PFSK-1 (cell line): ENCODE data around the gene SETD1B.

ENCODE experiments used
- FOXP2 ChIP-seq: optimal IDR thresholded peaks from 2 replicates; pipeline ENCODE3; 2011; ENCODE audit warnings: borderline replicate concordance, control low read depth, inconsistent platforms; ENCODE audit not compliant: insufficient read depth; ENCODE audit errors: extremely low read length, extremely low read depth
- POLR2AphosphoS5 ChIP-seq: IDR thresholded peaks from 2 replicates; pipeline ENCODE4 v1.6.1; 2012; ENCODE audit warnings: low read depth, mild to moderate bottlenecking, control low read depth, low read length, moderate library complexity
- REST ChIP-seq, 2 experiments: IDR thresholded peaks; 2 replicates each; pipeline versions ENCODE4 v1.6.1 to v1.8.0; 2011 to 2012; ENCODE audit warnings: low read depth in 2 of 2, low read length in 2 of 2, control low read depth in 1 of 2, inconsistent platforms in 1 of 2, mild to moderate bottlenecking in 1 of 2, moderate library complexity in 1 of 2; ENCODE audit not compliant: insufficient read depth in 1 of 2
- SIN3A ChIP-seq: IDR thresholded peaks from 2 replicates; pipeline ENCODE4 v1.6.1; 2012; ENCODE audit warnings: mild to moderate bottlenecking, low read length, moderate library complexity, borderline replicate concordance; ENCODE audit not compliant: insufficient read depth
- TAF1 ChIP-seq: IDR thresholded peaks from 2 replicates; pipeline ENCODE4 v1.6.1; 2012; ENCODE audit warnings: low read length, control low read depth, borderline replicate concordance; ENCODE audit not compliant: insufficient read depth

GRCh38 chr12:121839106-121839992 is 35.5 kb downstream of the SETD1B start:
- TF ChIP-seq POLR2AphosphoS5 (peak; percentile 68; the same call in 1 of the 2 replicates), TAF1 (0 out of 2 replicates have a peak, but pooled peaks have one; percentile 25), REST (IDR thresholded peaks at IDR 0.05; ENCODE audit: insufficient read depth in 1 of 2, low read depth in 2 of 2, low read length in 2 of 2) (no peak), SIN3A (no peak; the same call in 1 of the 2 replicates), FOXP2 (no peak)
